Brain microvascular endothelial cell (primary cell): ENCODE results near the gene HACE1.

Experiments used
- DNase-seq: peaks from one replicate; pipeline ENCODE4 v3.0.0-alpha.2; 2020
- H3K27ac ChIP-seq: fragments of 250-450 bp; sonication (Bioruptor Pico); 2 replicates; pipeline ENCODE4 v1.5.1; 2020; ENCODE audit warnings: mild to moderate bottlenecking, moderate library complexity
- H3K27me3 ChIP-seq: fragments of 250-450 bp; sonication (Bioruptor Pico); replicated peaks from 2 replicates; pipeline ENCODE4 v1.5.1; 2020; ENCODE audit warnings: mild to moderate bottlenecking
- H3K36me3 ChIP-seq: fragments of 250-450 bp; sonication (Bioruptor Pico); replicated peaks from 2 replicates; pipeline ENCODE4 v1.5.1; 2020; ENCODE audit warnings: mild to moderate bottlenecking
- H3K4me3 ChIP-seq: 2 replicates; pipeline ENCODE4 v1.5.1; 2011; ENCODE audit warnings: low read depth, mild to moderate bottlenecking, control low read depth, low read length, moderate library complexity
- CTCF ChIP-seq: IDR thresholded peaks from 2 replicates; pipeline ENCODE4 v1.5.1; 2011; ENCODE audit warnings: low read depth, mild to moderate bottlenecking, moderate library complexity, low read length, control low read depth, inconsistent platforms; ENCODE audit errors: missing control alignments
- in situ Hi-C: cut with HindIII; loops from 2 replicates; pipeline ENCODE4 v1.10.0; 2017; ENCODE audit warnings: low sequenced_read_pairs, low pct_ligation_motif_present

The HACE1 gene

GRCh38 chr6:104714796-104715195, 144.9 kb downstream of the HACE1 start:
- Histone ChIP-seq H3K36me3 (no peaks in the 10 kb centered on the region), H3K27me3 (no peaks in the 10 kb centered on the region), H3K27ac (no peak overlapping the region), H3K4me3 (no peak overlapping the region)
- DNase-seq: no peak
- in situ Hi-C loops: no loop called here
- TF ChIP-seq CTCF: no peak

- no peaks in the 10 kb centered on the region for H3K36me3 ChIP-seq
- in situ Hi-C loops: no loop called here
- no peaks in the 10 kb centered on the region for H3K27me3 ChIP-seq
- no peak for DNase-seq
- no peak for TF ChIP-seq CTCF
- no peak overlapping the region for H3K4me3 ChIP-seq
- no peak overlapping the region for H3K27ac ChIP-seq
These were observed 145.7 kb downstream of the HACE1 start for GRCh38 chr6:104713982-104714381.

- Histone ChIP-seq H3K4me3 (no peak overlapping the region), H3K36me3 (no peaks in the 10 kb centered on the region), H3K27me3 (no peaks in the 10 kb centered on the region), H3K27ac (no peak overlapping the region)
- peak; percentile 52 for DNase-seq
- in situ Hi-C loops: no loop called here
- TF ChIP-seq CTCF: no peak
These were observed 148.3 kb downstream of the HACE1 start for GRCh38 chr6:104711371-104711770.

- H3K4me3 ChIP-seq: no peak overlapping the region
- H3K36me3 ChIP-seq: no peaks in the 10 kb centered on the region
- in situ Hi-C loops: no loop called here
- no peak overlapping the region for H3K27ac ChIP-seq
- DNase-seq: no peak
- H3K27me3 ChIP-seq: no peaks in the 10 kb centered on the region
- TF ChIP-seq CTCF: no peak
These were observed 149.0 kb downstream of the HACE1 start for GRCh38 chr6:104710543-104711335.

GRCh38 chr6:104705916-104706442, 153.7 kb downstream of the HACE1 start:
- TF ChIP-seq CTCF: no peak
- H3K4me3 ChIP-seq: no peak overlapping the region
- no peak for DNase-seq
- no peak overlapping the region for H3K27ac ChIP-seq
- in situ Hi-C loops: no loop called here
- no peaks in the 10 kb centered on the region for H3K27me3 ChIP-seq
- H3K36me3 ChIP-seq: no peaks in the 10 kb centered on the region
